GM12865 (cell line): Measurements from ENCODE around the gene CCN2.
"Not testable (repeated sequence)": the region's sequence is repeated elsewhere in the genome, so short reads cannot be mapped to it uniquely, and the experiment has no call there.

Experiments used
- DNase-seq: peaks from one replicate; pipeline ENCODE4 v3.0.0; 2010; ENCODE audit warnings: low read depth
- H3K4me3 ChIP-seq: 2 replicates; pipeline ENCODE4 v1.5.1; 2011; ENCODE audit warnings: mild to moderate bottlenecking, low read depth, low read length, control low read depth
- CTCF ChIP-seq: IDR thresholded peaks from 2 replicates; pipeline ENCODE4 v1.5.1; 2011; ENCODE audit warnings: low read length, control low read depth, low read depth, inconsistent platforms; ENCODE audit not compliant: insufficient read depth; ENCODE audit errors: missing control alignments

The CCN2 gene

GRCh38 chr6:131910956-131911355 is 40.2 kb downstream of the CCN2 start:
- TF ChIP-seq CTCF = no peak

GRCh38 chr6:131910219-131910589 is 41.0 kb downstream of the CCN2 start:
- no peak overlapping the region for H3K4me3 ChIP-seq
- no peak for DNase-seq
- no peak for TF ChIP-seq CTCF

More at GRCh38 chr6:131910956-131911355, 40.2 kb downstream of the CCN2 start:
- no peak overlapping the region for H3K4me3 ChIP-seq
- DNase-seq = no peak

GRCh38 chr6:131909408-131910218 is 41.6 kb downstream of the CCN2 start:
- H3K4me3 ChIP-seq = no peak overlapping the region
- TF ChIP-seq CTCF = peak; percentile 81
- peak; percentile 69 for DNase-seq

GRCh38 chr6:131908787-131909186 is 42.4 kb downstream of the CCN2 start:
- not testable (repeated sequence) for H3K4me3 ChIP-seq, DNase-seq

GRCh38 chr6:131903734-131904133 is 47.4 kb downstream of the CCN2 start:
- H3K4me3 ChIP-seq, DNase-seq: not testable (repeated sequence)

- H3K4me3 ChIP-seq, DNase-seq: not testable (repeated sequence)
Observed at GRCh38 chr6:131901326-131901873, 49.8 kb downstream of the CCN2 start.

GRCh38 chr6:131900231-131900630 is 50.9 kb downstream of the CCN2 start:
- no peak for TF ChIP-seq CTCF
- DNase-seq = no peak
- H3K4me3 ChIP-seq = no peak overlapping the region

- no peak for TF ChIP-seq CTCF
- DNase-seq = no peak
- H3K4me3 ChIP-seq = no peak overlapping the region
Observed at GRCh38 chr6:131898718-131899117, 52.5 kb downstream of the CCN2 start.
